ENCODE measurements around the gene CENPQ. TPM values are rescaled to one million over a fixed set of nuclear protein-coding genes. Genes with fewer than 3 reads are reported as not detected.

Gene CENPQ
- total and polyA plus RNA-seq, 2 experiments from 2014 or later: 20.2 to 41.5 TPM

- no peak for TF ChIP-seq REST (IDR thresholded peaks at IDR 0.05; ENCODE audit: unreplicated experiment)
These were observed 47.8 kb upstream of the CENPQ start (continued) for GRCh38 chr6:49415358-49415757.

GRCh38 chr6:49416195-49416594 is 47.0 kb upstream of the CENPQ start:
- H3K79me2 ChIP-seq (replicated peaks; ENCODE audit: insufficient read depth): no peaks in the 10 kb centered on the region
- Mint-ChIP-seq H3K36me3 (ENCODE audit: low read depth) (no peaks in the 10 kb centered on the region), H3K4me1 (peaks cover 4% of the 10 kb centered on the region; the same call in 2 of the 3 replicates), H3K27ac (no peak overlapping the region), H3K4me3 (no peak overlapping the region), H3K27me3 (ENCODE audit: insufficient read depth, low read depth, poor library complexity) (no peaks in the 10 kb centered on the region), H3K9me3 (no peaks in the 10 kb centered on the region)
- H3K9me2 ChIP-seq (ENCODE audit: insufficient read depth): no peaks in the 10 kb centered on the region; the same call in 1 of the 2 replicates
- no peak overlapping the region for H2AFZ ChIP-seq
- H3F3A ChIP-seq (replicated peaks; ENCODE audit: low read depth): no peaks in the 10 kb centered on the region
- no peaks in the 10 kb centered on the region for H3K36me3 ChIP-seq (ENCODE audit: insufficient read depth)
- ATAC-seq (no peak), DNase-seq (ENCODE audit: low spot score) (no peak)
- H3K4me1 ChIP-seq (ENCODE audit: insufficient read depth): no peaks in the 10 kb centered on the region
- no peak overlapping the region for H3K4me2 ChIP-seq
- H3K4me3 ChIP-seq: no peak overlapping the region
- H3K27me3 ChIP-seq (ENCODE audit: insufficient read depth): no peaks in the 10 kb centered on the region
- H4K20me1 ChIP-seq (replicated peaks; ENCODE audit: insufficient read depth): no peaks in the 10 kb centered on the region
- no peak overlapping the region for H3K27ac ChIP-seq (ENCODE audit: low read depth)
- no peak for TF ChIP-seq EZH2phosphoT487 (IDR thresholded peaks at IDR 0.05; ENCODE audit: unreplicated experiment)
- TF ChIP-seq ZNF114 (CRISPR knock-in tag; IDR thresholded peaks at IDR 0.05): no peak
- no peak for TF ChIP-seq ETS1 (IDR thresholded peaks at IDR 0.05)
- no peak for TF ChIP-seq NANOG (IDR thresholded peaks at IDR 0.05; ENCODE audit: borderline replicate concordance)
- TF ChIP-seq CTCF (conservative IDR thresholded peaks at IDR 0.05; ENCODE audit: low read depth in 2 of 2): no peak
- no peak for TF ChIP-seq POLR2AphosphoS5 (IDR thresholded peaks at IDR 0.05; ENCODE audit: low read depth)
- no peak for TF ChIP-seq CREB1 (CRISPR knock-in tag; IDR thresholded peaks at IDR 0.05; ENCODE audit: low read depth)
- TF ChIP-seq JUNB (IDR thresholded peaks at IDR 0.05; ENCODE audit: unreplicated experiment): no peak
- no peak for TF ChIP-seq EZH2 (IDR thresholded peaks at IDR 0.05; ENCODE audit: low read depth, unreplicated experiment)
- no peak for TF ChIP-seq REST (IDR thresholded peaks at IDR 0.05; ENCODE audit: unreplicated experiment)
- no peak for TF ChIP-seq STAT1 (IDR thresholded peaks at IDR 0.05; ENCODE audit: unreplicated experiment)
